Measurements from ENCODE around the gene PBX3. TPM values are rescaled to one million over a fixed set of nuclear protein-coding genes. Genes with fewer than 3 reads are reported as not detected.
A peak's percentile ranks its signal among the peaks of the same experiment; 100 is the strongest.

The PBX3 gene
- total and polyA plus RNA-seq, 10 of the 15 experiments (the other 5 are each of a cell fraction or from before 2014, with no cell fraction given): 6.7 to 146 (median 22.2) TPM

GRCh38 chr9:125706651-125707471, 40.3 kb upstream of the PBX3 start, which contains the start of gene MAPKAP1 (continued):
- TF ChIP-seq PKNOX1 (IDR thresholded peaks at IDR 0.05) (peak; percentile 32; the same call in 1 of the 2 replicates), RELA (IDR thresholded peaks at IDR 0.05; ENCODE audit: borderline replicate concordance, partially characterized antibody) (peak; percentile 5), POLR2AphosphoS5 (IDR thresholded peaks at IDR 0.05; ENCODE audit: low read length) (peak; percentile 84), BHLHE40 (IDR thresholded peaks at IDR 0.05; ENCODE audit: borderline replicate concordance in 1 of 2, low read depth in 2 of 2, low read length in 1 of 2) (peak in 1 of 2 experiments; percentile 81; a peak in 2 of 4 replicates), CBX5 (IDR thresholded peaks at IDR 0.05; ENCODE audit: low read depth) (no peak), ZNF687 (IDR thresholded peaks at IDR 0.05) (peak; percentile 95), HDAC2 (IDR thresholded peaks at IDR 0.05) (no peak), RBBP5 (conservative IDR thresholded peaks at IDR 0.05) (no peak), BCL3 (IDR thresholded peaks at IDR 0.05; ENCODE audit: borderline replicate concordance, insufficient read depth, low read depth, low read length, poor library complexity, severe bottlenecking) (no peak), ASH2L (IDR thresholded peaks at IDR 0.05; ENCODE audit: borderline replicate concordance, low read depth) (peak; percentile 82; the same call in 1 of the 2 replicates), ZBTB11 (CRISPR knock-in tag; IDR thresholded peaks at IDR 0.05) (no peak), NBN (IDR thresholded peaks at IDR 0.05) (no peak), GATAD2B (conservative IDR thresholded peaks at IDR 0.05; ENCODE audit: low read depth) (peak; percentile 90; the same call in 1 of the 2 replicates), HDAC6 (IDR thresholded peaks at IDR 0.05; ENCODE audit: unreplicated experiment) (no peak), CBFB (IDR thresholded peaks at IDR 0.05; ENCODE audit: low read depth) (peak; percentile 46; the same call in 1 of the 2 replicates), YY1 (IDR thresholded peaks at IDR 0.05; ENCODE audit: low read depth, low read length) (peak; percentile 75), ESRRA (IDR thresholded peaks at IDR 0.05; ENCODE audit: low read length) (no peak), CHD2 (IDR thresholded peaks at IDR 0.05; ENCODE audit: borderline replicate concordance, low read depth, low read length) (peak; percentile 61; the same call in 1 of the 2 replicates), EED (IDR thresholded peaks at IDR 0.05; ENCODE audit: low read depth) (peak; percentile 73)
